ENCODE measurements around the gene HADH. TPM values are rescaled to one million over a fixed set of nuclear protein-coding genes. Genes with fewer than 3 reads are reported as not detected.
"Not testable (repeated sequence)": the region's sequence is repeated elsewhere in the genome, so short reads cannot be mapped to it uniquely, and the experiment has no call there.

The HADH gene
- total RNA-seq, 2 experiments from 2014 or later, result 31.2 to 78.7 TPM

DNA sequence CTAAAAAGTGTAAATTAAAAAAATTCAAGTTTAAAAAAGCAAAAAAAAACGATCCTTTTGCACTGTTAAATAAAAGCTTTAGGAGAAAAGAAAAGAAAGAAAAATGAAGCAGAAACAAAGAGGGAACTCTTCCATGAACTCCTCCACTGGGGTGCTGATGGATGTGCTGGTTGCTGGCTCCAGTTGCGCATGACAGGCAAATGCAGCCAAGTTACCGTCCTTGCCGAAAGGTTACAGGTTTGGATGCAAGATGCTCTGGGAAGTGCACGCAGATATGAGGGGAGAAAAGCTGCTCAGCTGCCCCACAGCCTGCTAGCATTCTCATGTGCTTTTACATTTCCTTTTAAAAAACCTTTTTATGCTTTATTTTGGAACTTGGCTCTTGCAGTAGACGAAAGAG lies 58.5 kb downstream of the HADH start:
- Histone ChIP-seq H3K9me3 (ENCODE audit: low read length) (no peaks in the 10 kb centered on the region), H3K79me2 (ENCODE audit: insufficient read depth, low read depth, low read length) (peaks cover 28% of the 10 kb centered on the region; the same call in 1 of the 2 replicates), H3K4me3 (ENCODE audit: low read depth, low read length, poor library complexity, severe bottlenecking) (no peak overlapping the region), H3K4me2 (ENCODE audit: low read length) (no peak overlapping the region), H3K27ac (ENCODE audit: low read depth, low read length, poor library complexity, severe bottlenecking) (no peak overlapping the region), H3K4me1 (ENCODE audit: insufficient read depth, low read length, poor library complexity, severe bottlenecking) (peaks cover 53% of the 10 kb centered on the region), H3K9me2 (ENCODE audit: insufficient read depth, low read length) (no peaks in the 10 kb centered on the region), H3K36me3 (ENCODE audit: insufficient read depth, low read length) (peaks cover 81% of the 10 kb centered on the region), H4K20me1 (ENCODE audit: insufficient read depth, low read length) (no peaks in the 10 kb centered on the region), H2AFZ (ENCODE audit: low read length) (no peak overlapping the region)
- BruUV-seq (replicated peaks), result no TSS peak
- TF ChIP-seq, protein P1, sequence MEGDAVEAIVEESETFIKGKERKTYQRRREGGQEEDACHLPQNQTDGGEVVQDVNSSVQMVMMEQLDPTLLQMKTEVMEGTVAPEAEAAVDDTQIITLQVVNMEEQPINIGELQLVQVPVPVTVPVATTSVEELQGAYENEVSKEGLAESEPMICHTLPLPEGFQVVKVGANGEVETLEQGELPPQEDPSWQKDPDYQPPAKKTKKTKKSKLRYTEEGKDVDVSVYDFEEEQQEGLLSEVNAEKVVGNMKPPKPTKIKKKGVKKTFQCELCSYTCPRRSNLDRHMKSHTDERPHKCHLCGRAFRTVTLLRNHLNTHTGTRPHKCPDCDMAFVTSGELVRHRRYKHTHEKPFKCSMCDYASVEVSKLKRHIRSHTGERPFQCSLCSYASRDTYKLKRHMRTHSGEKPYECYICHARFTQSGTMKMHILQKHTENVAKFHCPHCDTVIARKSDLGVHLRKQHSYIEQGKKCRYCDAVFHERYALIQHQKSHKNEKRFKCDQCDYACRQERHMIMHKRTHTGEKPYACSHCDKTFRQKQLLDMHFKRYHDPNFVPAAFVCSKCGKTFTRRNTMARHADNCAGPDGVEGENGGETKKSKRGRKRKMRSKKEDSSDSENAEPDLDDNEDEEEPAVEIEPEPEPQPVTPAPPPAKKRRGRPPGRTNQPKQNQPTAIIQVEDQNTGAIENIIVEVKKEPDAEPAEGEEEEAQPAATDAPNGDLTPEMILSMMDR (conservative IDR thresholded peaks at IDR 0.05; ENCODE audit: low read length), result no peak
- no peak for TF ChIP-seq EZH2phosphoT487 (IDR thresholded peaks at IDR 0.05; ENCODE audit: borderline replicate concordance, low read depth, low read length)
- ChIA-PET CTCF (ENCODE audit: unreplicated experiment) (interaction anchor here (0.5 kb wide), 1 partner anchor 24 kb away, joined by 3 read pairs; no protein-coding TSS in a partner anchor), POLR2A (interaction anchor here (0.6 to 2.0 kb wide), 11 partner anchors 9 to 1575 kb away, joined by 3 to 10 read pairs (median 4); no protein-coding TSS in a partner anchor)
- intact Hi-C loops (cut with micrococcal nuclease; ENCODE audit: unreplicated experiment), result no loop called here
- no peak for DNase-seq (ENCODE audit: low spot score)

DNA sequence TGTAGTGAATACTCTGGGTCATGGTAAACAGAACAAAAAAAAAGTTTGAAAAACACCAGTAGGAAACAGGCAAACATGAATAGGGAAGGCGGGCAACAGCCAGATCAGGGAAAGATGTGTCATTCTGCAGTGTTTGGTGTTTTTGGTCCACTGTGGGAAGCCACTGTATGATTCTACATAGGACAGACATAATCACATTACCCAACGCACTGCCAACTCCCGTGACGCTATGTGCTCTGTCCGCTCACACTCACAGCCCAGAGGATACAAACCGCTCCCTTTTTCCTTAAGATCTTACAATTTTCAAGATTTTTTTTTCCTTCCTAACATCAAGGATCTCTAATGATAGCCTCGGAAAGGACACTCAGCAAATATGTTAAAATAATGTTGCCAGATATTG lies 59.3 kb downstream of the HADH start:
- CTCF ChIA-PET (ENCODE audit: unreplicated experiment), result no interaction called here
- peak overlapping the region; percentile 19 for H3K27ac ChIP-seq (ENCODE audit: low read depth, low read length, poor library complexity, severe bottlenecking)

DNA sequence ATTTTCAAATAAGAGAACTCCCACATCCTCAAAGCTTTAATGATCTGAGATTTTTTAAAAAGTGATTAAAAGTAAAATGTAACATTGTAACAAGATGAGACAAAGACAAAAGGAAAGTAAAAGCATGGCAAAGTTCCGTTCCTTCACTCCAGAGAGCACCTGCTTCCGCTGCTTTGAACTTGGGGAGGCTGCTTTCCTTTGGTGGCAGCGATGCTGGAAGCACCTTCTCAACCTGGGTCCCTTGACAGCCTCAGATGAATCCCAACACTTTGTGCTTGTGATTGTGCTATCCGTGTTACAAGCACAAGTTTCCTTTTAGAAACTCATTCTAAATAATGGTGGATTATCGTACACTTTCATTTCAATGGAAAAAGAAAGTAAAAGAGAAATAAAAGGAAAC lies 59.7 kb downstream of the HADH start:
- Histone ChIP-seq H3K4me3 (ENCODE audit: low read depth, low read length, poor library complexity, severe bottlenecking) (no peak overlapping the region), H2AFZ (ENCODE audit: low read length) (no peak overlapping the region), H3K9me2 (ENCODE audit: insufficient read depth, low read length) (no peaks in the 10 kb centered on the region), H3K4me1 (ENCODE audit: insufficient read depth, low read length, poor library complexity, severe bottlenecking) (peaks cover 41% of the 10 kb centered on the region), H3K4me2 (ENCODE audit: low read length) (no peak overlapping the region), H4K20me1 (ENCODE audit: insufficient read depth, low read length) (no peaks in the 10 kb centered on the region), H3K36me3 (ENCODE audit: insufficient read depth, low read length) (peaks cover 93% of the 10 kb centered on the region), H3K79me2 (ENCODE audit: insufficient read depth, low read depth, low read length) (peaks cover 20% of the 10 kb centered on the region; the same call in 1 of the 2 replicates), H3K27ac (ENCODE audit: low read depth, low read length, poor library complexity, severe bottlenecking) (peak overlapping the region; percentile 19), H3K9me3 (ENCODE audit: low read length) (no peaks in the 10 kb centered on the region)
- intact Hi-C loops (cut with micrococcal nuclease; ENCODE audit: unreplicated experiment), result no loop called here
- CTCF ChIA-PET (ENCODE audit: unreplicated experiment), result no interaction called here
- POLR2A ChIA-PET, result interaction anchor here (0.6 kb wide), 1 partner anchor 88 kb away, joined by 3 read pairs; no protein-coding TSS in a partner anchor
- no peak for DNase-seq (ENCODE audit: low spot score)
- BruUV-seq (replicated peaks), result no TSS peak
- TF ChIP-seq, protein P1 (conservative IDR thresholded peaks at IDR 0.05; ENCODE audit: low read length), result no peak
- no peak for TF ChIP-seq EZH2phosphoT487 (IDR thresholded peaks at IDR 0.05; ENCODE audit: borderline replicate concordance, low read depth, low read length)

More for the DNA sequence above, 59.3 kb downstream of the HADH start:
- no peaks in the 10 kb centered on the region for H3K9me3 ChIP-seq (ENCODE audit: low read length)
- intact Hi-C loops (cut with micrococcal nuclease; ENCODE audit: unreplicated experiment), result no loop called here
- no peak overlapping the region for H3K4me2 ChIP-seq (ENCODE audit: low read length)
- H3K9me2 ChIP-seq (ENCODE audit: insufficient read depth, low read length), result no peaks in the 10 kb centered on the region
- DNase-seq (ENCODE audit: low spot score), result no peak
- BruUV-seq (replicated peaks), result no TSS peak
- TF ChIP-seq, protein P1 (conservative IDR thresholded peaks at IDR 0.05; ENCODE audit: low read length), result no peak
- no peak for TF ChIP-seq EZH2phosphoT487 (IDR thresholded peaks at IDR 0.05; ENCODE audit: borderline replicate concordance, low read depth, low read length)
- H2AFZ ChIP-seq (ENCODE audit: low read length), result no peak overlapping the region
- peaks cover 45% of the 10 kb centered on the region for H3K4me1 ChIP-seq (ENCODE audit: insufficient read depth, low read length, poor library complexity, severe bottlenecking)
- H4K20me1 ChIP-seq (ENCODE audit: insufficient read depth, low read length), result no peaks in the 10 kb centered on the region
- peaks cover 25% of the 10 kb centered on the region; the same call in 1 of the 2 replicates for H3K79me2 ChIP-seq (ENCODE audit: insufficient read depth, low read depth, low read length)
- H3K4me3 ChIP-seq (ENCODE audit: low read depth, low read length, poor library complexity, severe bottlenecking), result no peak overlapping the region
- H3K36me3 ChIP-seq (ENCODE audit: insufficient read depth, low read length), result peaks cover 89% of the 10 kb centered on the region
- POLR2A ChIA-PET, result interaction anchor here (0.6 to 1.6 kb wide), 2 partner anchors 11 to 88 kb away, joined by 3 to 4 read pairs; no protein-coding TSS in a partner anchor

DNA sequence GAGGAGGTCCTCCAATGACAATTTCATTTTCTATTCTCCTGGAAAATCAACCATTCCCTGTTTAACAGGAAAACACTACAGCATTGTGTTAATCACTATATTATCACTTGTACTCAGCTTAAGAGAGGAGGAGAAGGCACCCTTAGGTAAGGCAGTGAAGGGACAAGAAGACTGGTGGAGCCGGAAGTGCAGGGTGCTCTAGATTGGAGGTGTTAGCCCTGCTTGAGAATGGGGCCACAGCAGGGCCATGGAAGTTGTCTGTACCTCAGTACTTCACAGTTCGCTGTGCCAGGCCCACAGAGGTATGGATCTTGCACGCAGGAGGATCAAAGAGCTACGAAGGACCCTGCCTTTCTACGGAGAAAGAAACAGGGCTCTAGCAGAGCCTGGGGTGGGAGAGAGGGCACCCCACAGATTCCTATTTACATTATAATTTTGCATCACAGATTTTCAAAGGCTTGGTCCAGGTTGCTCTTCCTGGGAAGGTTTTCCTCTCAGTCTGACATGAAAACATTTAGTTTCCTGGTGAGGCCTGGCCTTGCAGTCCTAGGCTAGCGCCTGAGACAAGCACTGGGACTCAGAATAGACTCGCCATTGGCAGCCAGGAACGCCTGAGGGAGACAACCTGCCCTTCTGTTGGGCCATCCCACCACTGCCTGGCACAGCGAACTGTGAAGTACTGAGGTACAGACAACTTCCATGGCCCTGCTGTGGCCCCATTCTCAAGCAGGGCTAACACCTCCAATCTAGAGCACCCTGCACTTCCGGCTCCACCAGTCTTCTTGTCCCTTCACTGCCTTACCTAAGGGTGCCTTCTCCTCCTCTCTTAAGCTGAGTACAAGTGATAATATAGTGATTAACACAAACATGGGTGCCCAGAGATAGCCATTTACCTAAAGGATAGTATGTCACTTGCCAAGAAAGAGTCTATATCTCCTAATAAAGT lies 60.8 kb downstream of the HADH start:
- BruUV-seq (replicated peaks); intact Hi-C loops (cut with micrococcal nuclease; ENCODE audit: unreplicated experiment); H3K4me2 ChIP-seq (ENCODE audit: low read length); H3K9me2 ChIP-seq (ENCODE audit: insufficient read depth, low read length); H3K4me3 ChIP-seq (ENCODE audit: low read depth, low read length, poor library complexity, severe bottlenecking); H4K20me1 ChIP-seq (ENCODE audit: insufficient read depth, low read length); DNase-seq (ENCODE audit: low spot score); H3K9me3 ChIP-seq (ENCODE audit: low read length); CTCF ChIA-PET (ENCODE audit: unreplicated experiment); H2AFZ ChIP-seq (ENCODE audit: low read length): not testable (repeated sequence)
- H3K4me1 ChIP-seq (ENCODE audit: insufficient read depth, low read length, poor library complexity, severe bottlenecking), result peaks cover 37% of the 10 kb centered on the region
- peaks cover 99% of the 10 kb centered on the region for H3K36me3 ChIP-seq (ENCODE audit: insufficient read depth, low read length)
- peaks cover 10% of the 10 kb centered on the region; the same call in 1 of the 2 replicates for H3K79me2 ChIP-seq (ENCODE audit: insufficient read depth, low read depth, low read length)
- peak overlapping the region; percentile 19 for H3K27ac ChIP-seq (ENCODE audit: low read depth, low read length, poor library complexity, severe bottlenecking)
- POLR2A ChIA-PET, result interaction anchor here (0.8 kb wide), 1 partner anchor 19 kb away, joined by 3 read pairs; no protein-coding TSS in a partner anchor
